ENCODE data around the gene GOLGA5.

The GOLGA5 gene

DNA sequence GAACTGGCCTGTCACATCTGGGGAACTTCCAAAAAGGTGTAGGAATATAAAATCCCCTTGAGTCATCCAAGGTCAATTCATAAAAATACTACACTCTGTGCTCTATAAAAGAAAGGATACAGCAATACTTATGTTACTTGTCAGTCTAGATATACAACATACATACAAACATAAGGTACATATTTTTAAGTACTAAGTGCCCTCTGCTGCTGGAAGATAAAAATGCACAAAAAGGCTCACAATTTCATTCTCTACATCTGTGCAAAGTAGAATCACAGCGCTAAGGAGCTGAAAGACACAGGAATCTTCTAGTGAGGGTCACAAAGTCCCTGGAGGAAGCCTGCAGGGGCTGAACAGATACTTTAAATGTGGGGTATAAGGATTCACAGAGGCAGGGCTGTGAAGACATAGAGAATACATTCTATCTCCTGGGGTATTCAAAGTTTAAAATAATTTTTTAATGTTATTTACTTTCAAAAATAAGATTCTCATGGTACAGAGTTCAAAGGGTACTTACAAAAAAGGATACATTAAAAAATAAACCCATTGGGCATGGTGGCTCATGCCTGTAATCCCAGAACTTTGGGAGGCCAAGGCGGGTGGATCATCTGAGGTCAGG, 10.2 kb upstream of the GOLGA5 start:
- no peak overlapping the region for H3K27ac ChIP-seq (ENCODE audit: low read depth, low read length)
- no peaks in the 10 kb centered on the region for H3K9me3 ChIP-seq (ENCODE audit: low read length)
- no peaks in the 10 kb centered on the region for H3K27me3 ChIP-seq (ENCODE audit: control insufficient read depth in 1 of 2, insufficient read depth in 2 of 2, low read length in 2 of 2)
- H3K36me3 ChIP-seq (ENCODE audit: insufficient read depth, low read length) = no peaks in the 10 kb centered on the region
- H3K9ac ChIP-seq (ENCODE audit: low read length) = no peak overlapping the region
- H3K4me3 ChIP-seq (ENCODE audit: low read depth in 1 of 2, low read length in 2 of 2) = no peak overlapping the region
- peaks cover 5% of the 10 kb centered on the region for H3K4me1 ChIP-seq (ENCODE audit: insufficient read depth, low read length)

DNA sequence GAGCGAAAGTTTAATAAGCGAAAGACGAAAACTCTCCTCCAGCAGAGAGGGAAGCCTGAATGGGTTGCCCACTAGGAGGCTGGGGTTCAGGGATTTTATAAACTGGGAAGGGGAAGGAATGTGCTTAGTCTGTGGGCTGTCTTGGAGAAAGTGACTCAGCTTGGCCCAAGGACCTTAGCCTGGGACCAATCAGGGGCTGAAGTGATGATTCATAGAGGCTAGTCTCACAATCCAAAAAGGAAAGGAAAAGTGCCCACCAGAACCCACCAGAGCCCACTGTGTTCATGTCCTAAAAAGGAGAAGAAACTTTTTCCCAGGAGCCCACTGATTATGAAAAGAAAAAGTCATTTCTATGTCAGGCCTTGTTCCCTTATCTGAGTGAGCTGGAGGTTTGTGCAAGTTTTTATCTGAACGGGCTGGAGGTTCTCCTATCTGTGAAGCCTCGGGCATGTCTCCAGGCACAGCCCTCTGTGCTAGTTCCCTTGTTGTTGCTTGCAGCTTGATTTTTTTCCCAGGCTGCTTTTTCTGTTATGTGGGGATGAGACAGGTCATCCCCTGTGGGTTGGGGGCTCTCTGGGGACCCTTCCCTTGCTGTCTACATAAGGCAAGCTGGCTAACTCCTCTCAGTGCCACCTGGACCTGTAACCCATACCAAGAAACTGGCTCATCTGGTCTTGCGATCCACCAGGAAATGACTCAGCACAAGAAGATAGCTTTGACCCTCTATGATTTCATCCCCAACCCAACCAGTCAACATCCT, 8.3 kb upstream of the GOLGA5 start:
- Histone ChIP-seq H3K4me1 (ENCODE audit: insufficient read depth, low read length) (peaks cover 5% of the 10 kb centered on the region), H3K36me3 (ENCODE audit: insufficient read depth, low read length) (no peaks in the 10 kb centered on the region), H3K9ac (ENCODE audit: low read length) (no peak overlapping the region), H3K27ac (ENCODE audit: low read depth, low read length) (no peak overlapping the region), H3K9me3 (ENCODE audit: low read length) (no peaks in the 10 kb centered on the region), H3K4me3 (ENCODE audit: low read depth in 1 of 2, low read length in 2 of 2) (no peak overlapping the region), H3K27me3 (ENCODE audit: control insufficient read depth in 1 of 2, insufficient read depth in 2 of 2, low read length in 2 of 2) (no peaks in the 10 kb centered on the region)

DNA sequence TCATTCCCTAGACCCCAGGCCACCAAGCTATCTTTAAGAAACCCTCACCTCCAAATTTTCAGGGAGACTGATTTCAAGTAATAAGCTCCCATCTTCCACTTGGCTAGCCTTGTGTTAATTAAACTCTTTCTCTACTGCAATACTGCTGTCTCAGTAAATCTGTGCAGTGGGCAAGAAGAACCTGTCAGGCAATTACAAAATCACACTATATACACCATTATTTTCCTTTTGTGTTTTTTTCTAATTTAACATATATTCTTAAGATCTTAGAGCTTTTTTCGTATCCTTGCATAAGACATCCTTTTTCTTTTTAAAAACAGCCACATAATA, 7.7 kb upstream of the GOLGA5 start:
- Histone ChIP-seq H3K9ac (ENCODE audit: low read length) (no peak overlapping the region), H3K27me3 (ENCODE audit: control insufficient read depth in 1 of 2, insufficient read depth in 2 of 2, low read length in 2 of 2) (no peaks in the 10 kb centered on the region), H3K4me3 (ENCODE audit: low read depth in 1 of 2, low read length in 2 of 2) (no peak overlapping the region), H3K9me3 (ENCODE audit: low read length) (no peaks in the 10 kb centered on the region), H3K27ac (ENCODE audit: low read depth, low read length) (no peak overlapping the region), H3K4me1 (ENCODE audit: insufficient read depth, low read length) (peaks cover 5% of the 10 kb centered on the region), H3K36me3 (ENCODE audit: insufficient read depth, low read length) (no peaks in the 10 kb centered on the region)

DNA sequence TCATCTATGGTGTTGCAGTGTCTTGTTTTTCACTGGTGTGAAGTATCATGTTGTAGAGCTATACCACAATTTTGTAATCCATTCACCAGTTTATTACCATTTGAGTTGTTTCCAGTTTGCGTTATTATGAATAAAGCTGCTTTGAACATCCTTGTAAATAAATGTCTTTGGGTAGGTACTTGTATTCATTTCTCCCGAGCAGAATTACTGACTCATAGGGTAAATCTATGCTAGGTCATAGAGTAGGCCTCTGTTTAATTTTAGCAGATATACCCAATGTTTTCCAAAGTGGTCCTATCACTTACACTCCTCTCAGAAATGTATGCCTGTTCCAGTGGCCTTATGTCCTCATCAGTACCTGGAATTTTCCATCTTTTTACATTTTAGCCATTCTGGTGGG, 6.6 kb upstream of the GOLGA5 start:
- no peaks in the 10 kb centered on the region for H3K9me3 ChIP-seq (ENCODE audit: low read length)
- H3K36me3 ChIP-seq (ENCODE audit: insufficient read depth, low read length) = no peaks in the 10 kb centered on the region
- H3K4me1 ChIP-seq (ENCODE audit: insufficient read depth, low read length) = peaks cover 5% of the 10 kb centered on the region
- no peak overlapping the region for H3K4me3 ChIP-seq (ENCODE audit: low read depth in 1 of 2, low read length in 2 of 2)
- H3K27me3 ChIP-seq (ENCODE audit: control insufficient read depth in 1 of 2, insufficient read depth in 2 of 2, low read length in 2 of 2) = no peaks in the 10 kb centered on the region
- H3K27ac ChIP-seq (ENCODE audit: low read depth, low read length) = no peak overlapping the region
- no peak overlapping the region for H3K9ac ChIP-seq (ENCODE audit: low read length)

DNA sequence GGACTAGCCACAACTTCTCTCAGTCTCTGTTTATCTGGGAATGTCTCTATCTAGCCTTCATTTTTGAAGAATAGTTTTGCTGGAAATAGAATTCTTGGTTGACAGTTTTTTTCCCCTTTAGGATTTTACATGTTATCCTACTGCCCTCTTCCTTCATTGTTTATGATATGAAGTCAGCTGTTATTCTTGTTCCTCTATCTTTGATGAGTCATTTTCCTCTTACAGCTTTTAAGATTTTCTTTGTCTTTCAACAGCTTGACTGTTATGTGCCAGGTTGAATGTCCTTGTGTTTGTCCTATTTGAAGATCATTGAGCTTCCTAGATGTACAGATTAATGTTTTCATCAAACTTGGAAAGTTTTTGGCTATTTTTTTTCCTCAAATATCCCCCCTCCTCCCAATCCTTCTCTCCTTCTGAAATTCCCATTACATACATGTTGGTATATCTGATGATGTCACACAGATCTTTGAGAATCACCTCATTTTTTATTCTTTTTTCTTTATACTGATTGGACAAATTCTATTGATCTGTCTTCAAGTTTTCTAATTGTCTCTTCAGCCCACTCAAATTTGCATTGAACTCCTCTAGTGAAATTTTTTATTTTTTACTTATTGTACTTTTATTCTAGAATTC, 4.5 kb upstream of the GOLGA5 start:
- Histone ChIP-seq H3K9me3 (ENCODE audit: low read length) (no peaks in the 10 kb centered on the region), H3K4me1 (ENCODE audit: insufficient read depth, low read length) (peaks cover 6% of the 10 kb centered on the region), H3K27ac (ENCODE audit: low read depth, low read length) (no peak overlapping the region), H3K4me3 (ENCODE audit: low read depth in 1 of 2, low read length in 2 of 2) (no peak overlapping the region), H3K36me3 (ENCODE audit: insufficient read depth, low read length) (no peaks in the 10 kb centered on the region), H3K9ac (ENCODE audit: low read length) (no peak overlapping the region), H3K27me3 (ENCODE audit: control insufficient read depth in 1 of 2, insufficient read depth in 2 of 2, low read length in 2 of 2) (no peaks in the 10 kb centered on the region)

DNA sequence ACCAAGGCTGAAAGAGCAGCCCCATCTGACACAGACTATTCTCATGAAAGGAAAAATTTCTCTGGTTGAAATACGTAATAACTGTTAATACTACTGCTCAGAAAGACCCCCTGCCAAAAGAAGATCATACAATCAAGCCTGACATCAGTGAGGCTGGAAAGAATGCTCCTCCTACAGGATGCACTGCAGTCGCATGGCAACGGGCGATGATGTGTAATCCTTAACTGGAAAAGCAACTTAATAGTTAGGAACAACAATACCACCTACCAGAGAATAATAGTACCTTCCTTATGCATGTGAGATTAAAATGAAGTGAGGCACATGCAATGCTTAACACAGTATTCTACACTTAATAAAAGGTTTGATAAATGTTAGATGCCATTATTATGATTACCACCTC, 1.2 kb upstream of the GOLGA5 start:
- Histone ChIP-seq H3K9ac (ENCODE audit: low read length) (no peak overlapping the region), H3K27ac (ENCODE audit: low read depth, low read length) (peak overlapping the region; percentile 36), H3K36me3 (ENCODE audit: insufficient read depth, low read length) (peaks cover 5% of the 10 kb centered on the region), H3K4me1 (ENCODE audit: insufficient read depth, low read length) (peaks cover 18% of the 10 kb centered on the region), H3K9me3 (ENCODE audit: low read length) (no peaks in the 10 kb centered on the region), H3K27me3 (ENCODE audit: control insufficient read depth in 1 of 2, insufficient read depth in 2 of 2, low read length in 2 of 2) (no peaks in the 10 kb centered on the region), H3K4me3 (ENCODE audit: low read depth in 1 of 2, low read length in 2 of 2) (no peak overlapping the region)

DNA sequence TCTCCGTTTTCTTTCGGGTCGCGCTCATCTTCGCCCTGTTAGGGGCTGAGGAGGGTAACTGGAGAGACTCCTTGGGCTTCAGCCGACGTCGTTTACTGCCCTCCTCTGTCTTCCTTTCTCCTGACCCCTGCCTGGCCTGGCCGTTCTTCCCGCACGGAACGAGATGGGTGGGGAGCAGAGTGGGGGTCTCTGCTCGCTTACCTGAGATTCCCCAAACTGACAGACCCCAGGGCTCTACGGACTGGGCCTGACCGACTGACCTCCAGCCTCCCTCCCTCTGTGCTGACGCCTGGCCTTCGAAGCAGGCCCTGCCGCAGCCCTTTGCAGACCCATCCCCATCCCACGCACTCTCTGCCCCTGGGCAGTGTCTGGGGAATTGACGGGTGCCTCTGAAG, 439 bp downstream of the GOLGA5 start:
- H3K9me3 ChIP-seq (ENCODE audit: low read length) = no peaks in the 10 kb centered on the region
- peak overlapping the region; percentile 97 to 98 for H3K4me3 ChIP-seq (ENCODE audit: low read depth in 1 of 2, low read length in 2 of 2)
- peak overlapping the region; percentile 95 for H3K9ac ChIP-seq (ENCODE audit: low read length)
- H3K27ac ChIP-seq (ENCODE audit: low read depth, low read length) = peak overlapping the region; percentile 89
- H3K36me3 ChIP-seq (ENCODE audit: insufficient read depth, low read length) = peaks cover 8% of the 10 kb centered on the region
- peaks cover 18% of the 10 kb centered on the region for H3K4me1 ChIP-seq (ENCODE audit: insufficient read depth, low read length)
- H3K27me3 ChIP-seq (ENCODE audit: control insufficient read depth in 1 of 2, insufficient read depth in 2 of 2, low read length in 2 of 2) = no peaks in the 10 kb centered on the region

DNA sequence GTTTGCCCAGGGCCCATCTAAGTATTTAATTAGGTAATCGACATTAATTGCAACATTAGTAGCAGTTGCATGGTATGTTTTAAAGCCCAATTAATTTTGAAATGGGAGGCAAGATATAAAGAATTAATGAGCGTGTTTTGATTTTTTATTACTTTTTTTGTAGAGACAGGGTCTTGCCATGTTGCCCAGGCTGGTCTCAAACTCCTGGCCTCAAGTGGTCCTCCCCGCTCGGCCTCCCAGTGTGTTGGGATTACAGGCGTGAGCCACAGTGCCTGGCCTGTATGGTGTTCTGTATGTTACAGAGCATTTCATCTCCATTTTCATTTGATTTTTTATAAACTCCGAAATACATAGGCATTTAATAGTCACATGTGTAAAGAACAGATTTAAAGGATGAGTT, 856 bp downstream of the GOLGA5 start:
- Histone ChIP-seq H3K27ac (ENCODE audit: low read depth, low read length) (peak overlapping the region; percentile 89), H3K27me3 (ENCODE audit: control insufficient read depth in 1 of 2, insufficient read depth in 2 of 2, low read length in 2 of 2) (no peaks in the 10 kb centered on the region), H3K9ac (ENCODE audit: low read length) (peak overlapping the region; percentile 95), H3K9me3 (ENCODE audit: low read length) (no peaks in the 10 kb centered on the region), H3K36me3 (ENCODE audit: insufficient read depth, low read length) (peaks cover 10% of the 10 kb centered on the region), H3K4me3 (ENCODE audit: low read depth in 1 of 2, low read length in 2 of 2) (peak overlapping the region; percentile 97 to 98), H3K4me1 (ENCODE audit: insufficient read depth, low read length) (peaks cover 18% of the 10 kb centered on the region)

DNA sequence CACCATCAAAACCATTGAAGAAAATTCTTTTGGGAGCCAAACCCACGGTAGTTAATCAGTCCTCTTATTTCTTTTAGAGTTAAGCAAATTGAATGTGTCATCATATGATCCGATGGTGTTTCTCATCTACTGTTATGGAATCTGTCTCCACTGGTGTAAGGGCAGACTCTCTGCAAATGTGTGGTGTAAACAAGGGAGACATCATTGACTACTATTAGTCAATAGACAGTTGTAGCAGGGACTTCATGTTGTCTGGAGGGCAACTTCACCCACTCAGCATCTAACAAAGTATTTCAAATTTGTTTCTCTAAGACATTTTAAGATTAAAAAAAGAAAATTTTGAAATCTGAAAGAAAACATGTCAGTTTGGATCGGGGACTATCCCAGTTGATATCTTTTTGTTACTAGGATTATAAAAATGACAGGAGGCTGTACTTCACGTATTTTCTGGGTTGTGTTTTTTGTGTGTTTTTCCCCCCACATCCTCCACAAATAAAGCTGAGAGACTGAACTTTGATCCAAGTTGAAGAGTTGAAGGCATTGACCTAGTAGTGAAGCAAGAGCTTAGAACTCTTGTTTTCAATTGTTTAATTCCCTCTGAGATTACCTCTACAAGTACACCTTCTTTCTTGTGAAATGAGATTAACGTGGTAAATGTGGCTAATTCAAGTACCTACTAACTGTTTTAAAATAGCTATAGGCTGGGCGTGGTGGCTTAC, 4.0 kb downstream of the GOLGA5 start:
- Histone ChIP-seq H3K4me3 (ENCODE audit: low read depth in 1 of 2, low read length in 2 of 2) (no peak overlapping the region), H3K4me1 (ENCODE audit: insufficient read depth, low read length) (peaks cover 18% of the 10 kb centered on the region), H3K27ac (ENCODE audit: low read depth, low read length) (no peak overlapping the region), H3K9ac (ENCODE audit: low read length) (no peak overlapping the region), H3K27me3 (ENCODE audit: control insufficient read depth in 1 of 2, insufficient read depth in 2 of 2, low read length in 2 of 2) (no peaks in the 10 kb centered on the region), H3K36me3 (ENCODE audit: insufficient read depth, low read length) (peaks cover 13% of the 10 kb centered on the region), H3K9me3 (ENCODE audit: low read length) (no peaks in the 10 kb centered on the region)

DNA sequence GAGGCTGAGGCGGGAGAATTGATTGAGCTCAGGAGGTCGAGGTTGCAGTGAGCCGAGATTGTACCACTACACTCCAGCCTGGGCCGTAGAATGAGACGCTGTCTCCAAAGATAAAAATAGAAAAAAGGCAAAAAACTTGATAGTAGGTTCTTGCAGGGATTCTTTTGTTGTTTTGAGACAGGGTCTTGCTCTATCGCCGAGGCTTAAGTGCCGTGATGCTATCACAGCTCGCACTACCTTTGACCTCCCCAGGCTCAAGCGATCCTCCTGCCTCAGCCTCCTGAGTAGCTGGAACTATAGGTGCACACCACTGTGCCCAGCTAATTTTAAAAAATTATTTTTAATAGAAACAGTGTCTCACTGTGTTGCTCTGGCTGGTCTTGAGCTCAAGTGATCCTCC, 4.7 kb downstream of the GOLGA5 start:
- H3K9ac ChIP-seq (ENCODE audit: low read length) = no peak overlapping the region
- peaks cover 13% of the 10 kb centered on the region for H3K36me3 ChIP-seq (ENCODE audit: insufficient read depth, low read length)
- peaks cover 12% of the 10 kb centered on the region for H3K4me1 ChIP-seq (ENCODE audit: insufficient read depth, low read length)
- H3K4me3 ChIP-seq (ENCODE audit: low read depth in 1 of 2, low read length in 2 of 2) = no peak overlapping the region
- H3K9me3 ChIP-seq (ENCODE audit: low read length) = no peaks in the 10 kb centered on the region
- no peaks in the 10 kb centered on the region for H3K27me3 ChIP-seq (ENCODE audit: control insufficient read depth in 1 of 2, insufficient read depth in 2 of 2, low read length in 2 of 2)
- H3K27ac ChIP-seq (ENCODE audit: low read depth, low read length) = no peak overlapping the region

DNA sequence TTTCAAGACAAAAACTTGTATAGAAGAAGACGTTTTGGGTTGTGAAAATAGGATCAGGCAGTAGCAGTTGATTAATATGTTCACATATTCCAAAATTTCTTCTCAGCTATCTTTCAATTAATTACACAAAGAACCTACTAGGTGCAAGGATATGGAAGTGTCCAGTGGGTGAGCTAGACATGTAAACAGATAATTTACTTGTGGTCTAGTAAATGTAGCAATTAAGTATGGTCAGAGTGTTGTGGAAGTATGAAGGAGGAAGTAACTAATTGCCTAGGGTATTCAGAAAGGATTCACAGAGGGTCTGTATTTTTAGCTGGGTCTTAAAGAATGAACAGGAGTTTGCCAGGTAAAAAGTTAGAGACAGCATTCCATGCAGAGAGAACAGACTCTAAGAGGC, 5.9 kb downstream of the GOLGA5 start:
- H3K9ac ChIP-seq (ENCODE audit: low read length) = no peak overlapping the region

More for the DNA sequence above, 5.9 kb downstream of the GOLGA5 start:
- Histone ChIP-seq H3K9me3 (ENCODE audit: low read length) (no peaks in the 10 kb centered on the region), H3K4me1 (ENCODE audit: insufficient read depth, low read length) (peaks cover 10% of the 10 kb centered on the region), H3K27ac (ENCODE audit: low read depth, low read length) (no peak overlapping the region), H3K36me3 (ENCODE audit: insufficient read depth, low read length) (peaks cover 13% of the 10 kb centered on the region), H3K4me3 (ENCODE audit: low read depth in 1 of 2, low read length in 2 of 2) (no peak overlapping the region), H3K27me3 (ENCODE audit: control insufficient read depth in 1 of 2, insufficient read depth in 2 of 2, low read length in 2 of 2) (no peaks in the 10 kb centered on the region)
